ENCODE measurements around the gene EMC10. TPM values are rescaled to one million over a fixed set of nuclear protein-coding genes. Genes with fewer than 3 reads are reported as not detected.

The EMC10 gene
- total and polyA plus RNA-seq, 8 donors = 30.8 to 284 (median 57.6) TPM

GRCh38 chr19:50449236-50449899 is 26.9 kb upstream of the EMC10 start:
- DNase-seq = no peak
- TF ChIP-seq CTCF (IDR thresholded peaks at IDR 0.05) (no peak), POLR2AphosphoS5 (IDR thresholded peaks at IDR 0.05) (no peak), POLR2A (IDR thresholded peaks at IDR 0.05) (no peak)
- Histone ChIP-seq H3K36me3 (no peaks in the 10 kb centered on the region), H3K9me3 (no peaks in the 10 kb centered on the region), H3K4me1 (no peaks in the 10 kb centered on the region), H3K4me3 (no peak overlapping the region), H3K27ac (no peak overlapping the region), H3K27me3 (peaks cover 0 to 30% (median 8%) of the 10 kb centered on the region in 3 donors)
- WGBS, 5 donors = 62 to 72% (median 66%) methylated on average over 14 of the region's 14 CpGs
- intact Hi-C loops (cut with DNase I; ENCODE audit: low total_unique reads) = no loop called here

GRCh38 chr19:50450369-50451222 is 25.7 kb upstream of the EMC10 start:
- peaks cover 0 to 30% (median 8%) of the 10 kb centered on the region in 3 donors for H3K27me3 ChIP-seq
- 50 to 78% (median 61%) methylated on average over 9 to 30 of the region's 30 CpGs for WGBS, 5 donors

GRCh38 chr19:50451223-50451534 is 25.1 kb upstream of the EMC10 start:
- no peak overlapping the region for H3K27ac ChIP-seq
- no peaks in the 10 kb centered on the region for H3K9me3 ChIP-seq
- TF ChIP-seq POLR2AphosphoS5 (IDR thresholded peaks at IDR 0.05) = no peak
- TF ChIP-seq CTCF (IDR thresholded peaks at IDR 0.05) = no peak
- TF ChIP-seq POLR2A (IDR thresholded peaks at IDR 0.05) = no peak
- TF ChIP-seq EP300 (IDR thresholded peaks at IDR 0.05) = no peak
- DNase-seq = no peak
- H3K36me3 ChIP-seq = no peaks in the 10 kb centered on the region
- H3K4me3 ChIP-seq = no peak overlapping the region
- WGBS, 5 donors = 32 to 50% (median 41%) methylated on average over 12 to 13 of the region's 13 CpGs
- intact Hi-C loops (cut with DNase I; ENCODE audit: low total_unique reads) = no loop called here
- H3K4me1 ChIP-seq = no peaks in the 10 kb centered on the region
- peaks cover 0 to 30% (median 8%) of the 10 kb centered on the region in 3 donors for H3K27me3 ChIP-seq

More at GRCh38 chr19:50450369-50451222, 25.7 kb upstream of the EMC10 start:
- intact Hi-C loops (cut with DNase I; ENCODE audit: low total_unique reads) = no loop called here
- no peak for DNase-seq
- no peaks in the 10 kb centered on the region for H3K9me3 ChIP-seq
- H3K27ac ChIP-seq = no peak overlapping the region
- no peaks in the 10 kb centered on the region for H3K36me3 ChIP-seq
- no peak for TF ChIP-seq POLR2A (IDR thresholded peaks at IDR 0.05)
- no peak for TF ChIP-seq CTCF (IDR thresholded peaks at IDR 0.05)
- no peak for TF ChIP-seq EP300 (IDR thresholded peaks at IDR 0.05)
- TF ChIP-seq POLR2AphosphoS5 (IDR thresholded peaks at IDR 0.05) = no peak
- H3K4me3 ChIP-seq = no peak overlapping the region
- H3K4me1 ChIP-seq = no peaks in the 10 kb centered on the region

GRCh38 chr19:50453243-50453642 is 23.1 kb upstream of the EMC10 start:
- WGBS, 5 donors = 86 to 97% (median 95%) methylated on average over 3 of the region's 3 CpGs
- no peak for DNase-seq
- Histone ChIP-seq H3K27ac (no peak overlapping the region), H3K4me1 (no peaks in the 10 kb centered on the region), H3K9me3 (no peaks in the 10 kb centered on the region), H3K36me3 (no peaks in the 10 kb centered on the region), H3K27me3 (peaks cover 0 to 49% (median 14%) of the 10 kb centered on the region in 3 donors), H3K4me3 (no peak overlapping the region)
- intact Hi-C loops (cut with DNase I; ENCODE audit: low total_unique reads) = no loop called here
- TF ChIP-seq EP300 (IDR thresholded peaks at IDR 0.05) (no peak), POLR2AphosphoS5 (IDR thresholded peaks at IDR 0.05) (no peak), CTCF (IDR thresholded peaks at IDR 0.05) (no peak), POLR2A (IDR thresholded peaks at IDR 0.05) (no peak)

Data from stomach (tissue), 9 donors.